ENCODE results near the gene GSTA4. TPM values are rescaled to one million over a fixed set of nuclear protein-coding genes. Genes with fewer than 3 reads are reported as not detected.

GSTA4 gene
- total and polyA plus RNA-seq, 2 of the 8 experiments (the other 6 are each of a cell fraction or from before 2014, with no cell fraction given) = 13.9 to 21.6 TPM

DNA sequence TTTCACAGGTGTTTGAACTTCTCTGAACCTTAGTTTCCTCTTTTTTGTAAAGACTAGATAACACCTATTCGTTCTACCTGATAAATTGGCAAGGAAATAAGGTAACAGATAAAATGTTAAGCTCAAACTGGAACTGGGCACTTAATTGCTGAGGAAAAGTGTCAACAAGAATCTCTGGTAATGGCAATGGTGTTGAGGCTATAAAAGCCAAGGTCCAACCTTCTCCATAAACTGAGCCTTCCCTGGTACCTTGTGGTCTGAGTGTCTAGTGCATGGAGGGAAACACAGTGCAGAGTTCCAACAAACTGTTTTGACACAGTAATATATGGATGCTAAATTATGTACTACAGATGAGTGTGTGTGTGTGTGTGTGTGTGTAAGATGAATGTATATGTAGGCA, 33.4 kb upstream of the GSTA4 start:
- Histone ChIP-seq H2BK20ac (ENCODE audit: low read length) (no peak overlapping the region), H3K79me1 (ENCODE audit: low read depth, low read length) (no peaks in the 10 kb centered on the region), H3K9me3 (ENCODE audit: insufficient read depth in 2 of 2, low read depth in 1 of 2, low read length in 1 of 2) (no peaks in the 10 kb centered on the region), H3K9ac (replicated peaks in 1 of 4; ENCODE audit: extremely low read depth in 1 of 4, low read depth in 3 of 4, low read length in 3 of 4) (no peak overlapping the region), H2AFZ (ENCODE audit: low read length) (no peak overlapping the region), H3K79me2 (ENCODE audit: control insufficient read depth in 1 of 2, insufficient read depth in 2 of 2, low read length in 2 of 2) (no peaks in the 10 kb centered on the region), H4K5ac (ENCODE audit: insufficient read length, low read depth, low read length) (no peak overlapping the region), H3K27ac (ENCODE audit: low read depth, low read length) (no peak overlapping the region), H3K18ac (ENCODE audit: extremely low read depth, low read length) (no peak overlapping the region), H3K56ac (replicated peaks; ENCODE audit: insufficient read length, low read depth, low read length) (no peak overlapping the region), H3K4me3 (ENCODE audit: extremely low read depth in 1 of 4, insufficient read depth in 2 of 4, low read depth in 3 of 4, low read length in 4 of 4) (no peak overlapping the region), H2BK5ac (ENCODE audit: low read depth, low read length) (no peak overlapping the region), H3K36me3 (ENCODE audit: control insufficient read depth in 2 of 4, insufficient read depth in 4 of 4, low read length in 3 of 4) (peaks cover 0 to 12% (median 6%) of the 10 kb centered on the region in 4 experiments; a peak in 4 of 8 replicates), H2BK120ac (replicated peaks; ENCODE audit: low read depth, low read length) (no peak overlapping the region), H2AK5ac (ENCODE audit: low read depth, low read length) (no peak overlapping the region), H4K8ac (ENCODE audit: extremely low read depth, insufficient read depth, low read length) (no peak overlapping the region), H4K91ac (replicated peaks; ENCODE audit: insufficient read length, low read length) (no peak overlapping the region), H3K27me3 (replicated peaks in 1 of 4; ENCODE audit: control insufficient read depth in 3 of 4, extremely low read depth in 1 of 4, insufficient read depth in 3 of 4, low read length in 3 of 4) (no peaks in the 10 kb centered on the region), H3K14ac (ENCODE audit: insufficient read length) (no peak overlapping the region), H3K23me2 (ENCODE audit: low read depth, low read length) (no peaks in the 10 kb centered on the region), H3K4ac (replicated peaks; ENCODE audit: insufficient read length, low read depth, low read length) (no peak overlapping the region), H4K20me1 (replicated peaks in 1 of 2; ENCODE audit: control insufficient read depth in 1 of 2, insufficient read depth in 2 of 2, low read length in 2 of 2) (no peaks in the 10 kb centered on the region), H3K4me2 (ENCODE audit: insufficient read depth in 1 of 2, low read depth in 2 of 2, low read length in 2 of 2) (no peak overlapping the region), H2BK15ac (ENCODE audit: low read length) (no peak overlapping the region), H3K23ac (ENCODE audit: insufficient read length) (no peak overlapping the region), H3K4me1 (replicated peaks in 1 of 4; ENCODE audit: control insufficient read depth in 3 of 4, insufficient read depth in 4 of 4, low read length in 3 of 4) (no peaks in the 10 kb centered on the region), H2BK12ac (ENCODE audit: low read depth, low read length) (no peak overlapping the region)
- FAIRE-seq (no peak), DNase-seq (ENCODE audit: low read depth in 1 of 2, low spot score in 2 of 2) (no peak)
- CTCF ChIA-PET (ENCODE audit: partially characterized antibody) = interaction anchor here (1.8 kb wide), 1 partner anchor 13 kb away, joined by 7 read pairs; no protein-coding TSS in a partner anchor
- WGBS, 2 experiments (ENCODE audit: extremely low coverage in 1 of 2, insufficient coverage in 1 of 2, insufficient read length in 1 of 2, insufficient replicate concordance in 2 of 2, low coverage in 1 of 2, low lambda C conversion rate in 2 of 2, missing lambda C conversion rate in 1 of 2) = 86% methylated on average over 1 of the region's 1 CpG; no CpG with 5 or more reads in 1 of the 2 experiments
- POLR2A ChIA-PET (ENCODE audit: partially characterized antibody) = interaction anchor here (0.5 to 0.6 kb wide), 2 partner anchors 20 to 35 kb away, joined by 3 read pairs; no protein-coding TSS in a partner anchor
- TF ChIP-seq POU5F1 (IDR thresholded peaks at IDR 0.05; ENCODE audit: low read depth, low read length) (no peak), TCF12 (IDR thresholded peaks at IDR 0.05; ENCODE audit: low read depth, low read length) (no peak), FOSL1 (IDR thresholded peaks at IDR 0.05; ENCODE audit: insufficient read depth, low read depth, low read length) (no peak), BRCA1 (IDR thresholded peaks at IDR 0.05; ENCODE audit: low read depth, low read length) (no peak)
- TF ChIP-seq, protein P1, sequence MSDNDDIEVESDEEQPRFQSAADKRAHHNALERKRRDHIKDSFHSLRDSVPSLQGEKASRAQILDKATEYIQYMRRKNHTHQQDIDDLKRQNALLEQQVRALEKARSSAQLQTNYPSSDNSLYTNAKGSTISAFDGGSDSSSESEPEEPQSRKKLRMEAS (IDR thresholded peaks at IDR 0.05) = no peak

All from H1 (cell line).